A172 (cell line): ENCODE results near the gene PBLD. TPM values are rescaled to one million over a fixed set of nuclear protein-coding genes. Genes with fewer than 3 reads are reported as not detected.
"Not testable (repeated sequence)": the region's sequence is repeated elsewhere in the genome, so short reads cannot be mapped to it uniquely, and the experiment has no call there.

Experiments used
- DNase-seq: peaks from one replicate; pipeline ENCODE4 v3.0.0-alpha.2; 2015; ENCODE audit warnings: low spot score
- total RNA-seq: library from RNA; depleted of rRNA; stranded (reverse); fragments of >200 nt; shearing (Covaris generic); gene quantifications from 2 replicates; pipeline ENCODE4 v1.2.3, GENCODE V29; 2014

The PBLD gene
- total RNA-seq, 1 experiment from 2014 or later = 9.2 TPM

GRCh38 chr10:68331455-68332258 lies 1.1 kb downstream of the PBLD start, which contains the start of gene HNRNPH3:
TSS of gene HNRNPH3 (plus strand) at chr10:68332064. CDS start at chr10:68337222, 5,158 bp downstream.
- peak; percentile 95 for DNase-seq

GRCh38 chr10:68330852-68331454 lies 1.8 kb downstream of the PBLD start:
- no peak for DNase-seq

GRCh38 chr10:68329506-68329861 lies 3.2 kb downstream of the PBLD start:
- DNase-seq = no peak

- DNase-seq = peak; percentile 46
Observed at GRCh38 chr10:68327889-68328786, 4.6 kb downstream of the PBLD start.

- not testable (repeated sequence) for DNase-seq
Observed at GRCh38 chr10:68324396-68324795, 8.3 kb downstream of the PBLD start.

- no peak for DNase-seq
Observed at GRCh38 chr10:68318331-68319059, 14.2 kb downstream of the PBLD start.

GRCh38 chr10:68315582-68315981 lies 17.1 kb downstream of the PBLD start:
- DNase-seq = no peak

- DNase-seq = not testable (repeated sequence)
Observed at GRCh38 chr10:68314930-68315329, 17.8 kb downstream of the PBLD start.

- DNase-seq = no peak
Observed at GRCh38 chr10:68310531-68310930, 22.2 kb downstream of the PBLD start.

- DNase-seq = no peak
Observed at GRCh38 chr10:68305854-68306253, 26.9 kb downstream of the PBLD start.

- no peak for DNase-seq
Observed at GRCh38 chr10:68303849-68304412, 28.8 kb downstream of the PBLD start.

- DNase-seq = no peak
Observed at GRCh38 chr10:68302871-68303270, 29.9 kb downstream of the PBLD start.

GRCh38 chr10:68302503-68302823 lies 30.3 kb downstream of the PBLD start:
- no peak for DNase-seq

- peak; percentile 70 for DNase-seq
Observed at GRCh38 chr10:68301790-68302502, 30.8 kb downstream of the PBLD start.

GRCh38 chr10:68301301-68301700 lies 31.4 kb downstream of the PBLD start:
- no peak for DNase-seq

GRCh38 chr10:68296843-68297663 lies 35.7 kb downstream of the PBLD start:
- no peak for DNase-seq

GRCh38 chr10:68290736-68291135 lies 42.0 kb downstream of the PBLD start:
- no peak for DNase-seq

GRCh38 chr10:68288717-68289116 lies 44.0 kb downstream of the PBLD start:
- no peak for DNase-seq

- DNase-seq = no peak
Observed at GRCh38 chr10:68284062-68285001, 48.4 kb downstream of the PBLD start.
